Breast epithelium (tissue), 3 donors: Measurements from ENCODE around the gene ZNF687.

Source experiments
- CTCF ChIP-seq, 3 donors: fragments of 450-650 bp; IDR thresholded peaks; one replicate each; pipeline ENCODE4 v1.5.1; 2016 to 2017; ENCODE audit warnings: antibody characterized with exemption in 3 of 3, mild to moderate bottlenecking in 3 of 3, moderate library complexity in 3 of 3
- POLR2AphosphoS5 ChIP-seq, 3 donors: sonication (generic); formaldehyde crosslinking; IDR thresholded peaks; one replicate each; pipeline ENCODE4 v1.6.1; 2017; ENCODE audit warnings: antibody characterized with exemption in 3 of 3

DNA sequence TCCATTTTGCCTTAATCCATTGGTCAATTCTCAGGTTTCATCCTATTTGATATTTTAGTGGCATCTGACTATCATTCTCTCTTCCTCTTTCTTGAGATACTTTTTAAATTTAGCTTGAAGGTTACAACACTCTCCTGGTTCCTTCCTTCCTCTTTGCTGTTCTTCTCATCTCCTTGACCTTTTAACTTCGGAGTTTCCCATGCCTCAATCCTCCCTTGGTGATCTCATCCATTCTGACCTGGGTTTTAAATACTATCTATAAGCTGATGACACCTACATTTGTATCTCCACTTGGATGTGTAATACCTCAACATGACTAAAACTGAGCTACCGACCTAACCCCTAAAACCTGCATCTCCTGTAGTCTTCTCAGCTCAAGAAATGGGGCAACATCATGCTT lies 4.8 kb upstream of the ZNF687 start:
- no peak for TF ChIP-seq CTCF (IDR thresholded peaks at IDR 0.05)
- no peak for TF ChIP-seq POLR2AphosphoS5 (IDR thresholded peaks at IDR 0.05)
